ENCODE measurements around the gene IL1RAPL2.

IL1RAPL2 gene

DNA sequence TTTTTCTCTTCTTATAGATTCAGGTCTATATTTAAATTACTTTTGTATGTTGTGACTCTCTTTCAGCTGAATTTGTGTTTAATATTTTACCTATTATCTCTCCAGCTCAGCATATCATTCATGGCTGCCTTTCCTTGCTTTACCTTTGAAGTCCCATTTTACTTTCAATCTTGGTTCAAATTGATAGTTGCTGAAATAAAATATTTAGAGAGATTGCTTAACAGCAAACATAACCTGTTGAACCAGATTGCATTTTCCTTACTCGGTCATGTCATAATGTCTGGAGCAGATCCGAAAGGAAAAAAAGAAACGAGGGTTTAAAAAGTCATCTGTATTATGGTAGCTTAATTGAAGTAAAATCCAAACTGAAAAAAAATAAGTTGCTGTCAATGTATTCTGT lies 94.1 kb downstream of the IL1RAPL2 start:
- ChIA-PET CTCF (interaction anchor here (0.6 to 0.7 kb wide), 2 partner anchors 8 to 834 kb away, joined by 3 read pairs; no protein-coding TSS in a partner anchor), POLR2A (no interaction called here)
- Histone ChIP-seq H3K9me3 (ENCODE audit: control insufficient read depth, insufficient read depth, low read depth, low read length) (no peaks in the 10 kb centered on the region), H3K36me3 (ENCODE audit: control insufficient read depth in 2 of 2, insufficient read depth in 1 of 2, low read length in 2 of 2) (no peaks in the 10 kb centered on the region), H3K4me3 (ENCODE audit: low read depth, low read length) (no peak overlapping the region), H3K27ac (ENCODE audit: extremely low read depth, low read depth, low read length) (no peak overlapping the region), H3K4me1 (ENCODE audit: control insufficient read depth, insufficient read depth, low read length) (no peaks in the 10 kb centered on the region)
- no peak for TF ChIP-seq EGR2 (tag by site-specific recombination; IDR thresholded peaks at IDR 0.05; ENCODE audit: low read depth)
- TF ChIP-seq, protein P1, sequence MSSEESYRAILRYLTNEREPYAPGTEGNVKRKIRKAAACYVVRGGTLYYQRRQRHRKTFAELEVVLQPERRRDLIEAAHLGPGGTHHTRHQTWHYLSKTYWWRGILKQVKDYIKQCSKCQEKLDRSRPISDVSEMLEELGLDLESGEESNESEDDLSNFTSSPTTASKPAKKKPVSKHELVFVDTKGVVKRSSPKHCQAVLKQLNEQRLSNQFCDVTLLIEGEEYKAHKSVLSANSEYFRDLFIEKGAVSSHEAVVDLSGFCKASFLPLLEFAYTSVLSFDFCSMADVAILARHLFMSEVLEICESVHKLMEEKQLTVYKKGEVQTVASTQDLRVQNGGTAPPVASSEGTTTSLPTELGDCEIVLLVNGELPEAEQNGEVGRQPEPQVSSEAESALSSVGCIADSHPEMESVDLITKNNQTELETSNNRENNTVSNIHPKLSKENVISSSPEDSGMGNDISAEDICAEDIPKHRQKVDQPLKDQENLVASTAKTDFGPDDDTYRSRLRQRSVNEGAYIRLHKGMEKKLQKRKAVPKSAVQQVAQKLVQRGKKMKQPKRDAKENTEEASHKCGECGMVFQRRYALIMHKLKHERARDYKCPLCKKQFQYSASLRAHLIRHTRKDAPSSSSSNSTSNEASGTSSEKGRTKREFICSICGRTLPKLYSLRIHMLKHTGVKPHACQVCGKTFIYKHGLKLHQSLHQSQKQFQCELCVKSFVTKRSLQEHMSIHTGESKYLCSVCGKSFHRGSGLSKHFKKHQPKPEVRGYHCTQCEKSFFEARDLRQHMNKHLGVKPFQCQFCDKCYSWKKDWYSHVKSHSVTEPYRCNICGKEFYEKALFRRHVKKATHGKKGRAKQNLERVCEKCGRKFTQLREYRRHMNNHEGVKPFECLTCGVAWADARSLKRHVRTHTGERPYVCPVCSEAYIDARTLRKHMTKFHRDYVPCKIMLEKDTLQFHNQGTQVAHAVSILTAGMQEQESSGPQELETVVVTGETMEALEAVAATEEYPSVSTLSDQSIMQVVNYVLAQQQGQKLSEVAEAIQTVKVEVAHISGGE (tag by site-specific recombination; conservative IDR thresholded peaks at IDR 0.05; ENCODE audit: low read depth) = no peak
- no peak for TF ChIP-seq ZNF23 (tag by site-specific recombination; IDR thresholded peaks at IDR 0.05; ENCODE audit: borderline replicate concordance)
- no peak for TF ChIP-seq PRDM2 (tag by site-specific recombination; IDR thresholded peaks at IDR 0.05; ENCODE audit: borderline replicate concordance)
- TF ChIP-seq ZNF76 (tag by site-specific recombination; IDR thresholded peaks at IDR 0.05; ENCODE audit: borderline replicate concordance, low read depth) = no peak
- no peak for TF ChIP-seq RBAK (tag by site-specific recombination; IDR thresholded peaks at IDR 0.05)
- TF ChIP-seq KLF16 (tag by site-specific recombination; IDR thresholded peaks at IDR 0.05) = no peak
- no peak for TF ChIP-seq ZBTB44 (tag by site-specific recombination; IDR thresholded peaks at IDR 0.05)
- no peak for TF ChIP-seq ZNF747 (tag by site-specific recombination; IDR thresholded peaks at IDR 0.05)
- no peak for TF ChIP-seq ZNF626 (tag by site-specific recombination; IDR thresholded peaks at IDR 0.05)
- TF ChIP-seq ZBTB48 (tag by site-specific recombination; IDR thresholded peaks at IDR 0.05) = no peak
- TF ChIP-seq TRIM28 (IDR thresholded peaks at IDR 0.05; ENCODE audit: borderline replicate concordance, low read length) = no peak
- TF ChIP-seq ZNF133 (tag by site-specific recombination; IDR thresholded peaks at IDR 0.05) = no peak
- no peak for TF ChIP-seq ZNF211 (tag by site-specific recombination; IDR thresholded peaks at IDR 0.05; ENCODE audit: low read depth)
- TF ChIP-seq KLF10 (tag by site-specific recombination; IDR thresholded peaks at IDR 0.05) = no peak
- TF ChIP-seq ZNF112 (tag by site-specific recombination; IDR thresholded peaks at IDR 0.05) = no peak
- no peak for TF ChIP-seq ZNF223 (tag by site-specific recombination; IDR thresholded peaks at IDR 0.05)
- TF ChIP-seq, protein P2, sequence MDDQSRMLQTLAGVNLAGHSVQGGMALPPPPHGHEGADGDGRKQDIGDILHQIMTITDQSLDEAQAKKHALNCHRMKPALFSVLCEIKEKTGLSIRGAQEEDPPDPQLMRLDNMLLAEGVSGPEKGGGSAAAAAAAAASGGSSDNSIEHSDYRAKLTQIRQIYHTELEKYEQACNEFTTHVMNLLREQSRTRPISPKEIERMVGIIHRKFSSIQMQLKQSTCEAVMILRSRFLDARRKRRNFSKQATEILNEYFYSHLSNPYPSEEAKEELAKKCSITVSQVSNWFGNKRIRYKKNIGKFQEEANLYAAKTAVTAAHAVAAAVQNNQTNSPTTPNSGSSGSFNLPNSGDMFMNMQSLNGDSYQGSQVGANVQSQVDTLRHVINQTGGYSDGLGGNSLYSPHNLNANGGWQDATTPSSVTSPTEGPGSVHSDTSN (CRISPR knock-in tag; IDR thresholded peaks at IDR 0.05) = no peak
- TF ChIP-seq ZNF571 (tag by site-specific recombination; IDR thresholded peaks at IDR 0.05) = no peak
- no peak for TF ChIP-seq TCF7L2 (IDR thresholded peaks at IDR 0.05; ENCODE audit: borderline replicate concordance, low read depth, low read length)

Measured in HEK293 (cell line).